PC-3 (cell line): ENCODE results near the gene MANBA. TPM values are rescaled to one million over a fixed set of nuclear protein-coding genes. Genes with fewer than 3 reads are reported as not detected.

Experiments used
- ATAC-seq: fragments of 200-7000 bp; cut with Tn5 transposase; 2 replicates; pipeline ENCODE4 v1.9.1; 2020; ENCODE audit warnings: mild to moderate bottlenecking, moderate library complexity
- BruUV-seq: library from RNA; stranded (reverse); fragments of 400-500 nt; replicated peaks from 2 replicates; lab custom pipeline; 2021; lab: Mats Ljungman, UMichigan
- CTCF ChIA-PET: fragments of 300-600 bp; sonication (Branson Sonifier 250); formaldehyde crosslinking; loops from one replicate; lab custom pipeline; 2022; ENCODE audit warnings: antibody characterized with exemption; lab: Charles Lee
- POLR2A ChIA-PET: fragments of 300-600 bp; sonication (Branson Sonifier 250); formaldehyde crosslinking; loops from one replicate; lab custom pipeline; 2022; ENCODE audit warnings: antibody characterized with exemption; ENCODE audit not compliant: unreplicated experiment; lab: Charles Lee
- DNase-seq: peaks from one replicate; pipeline ENCODE4 v3.0.0-alpha.2; 2015
- H2AFZ ChIP-seq: fragments of 300-600 bp; sonication (generic); 2 replicates; pipeline ENCODE4 v1.6.0; 2016; ENCODE audit warnings: antibody characterized with exemption, low read length
- H3F3A ChIP-seq: fragments of 300-600 bp; sonication (generic); one replicate; pipeline ENCODE4 v1.6.0; 2017; ENCODE audit warnings: antibody characterized with exemption, low read length, control low read depth, mild to moderate bottlenecking; ENCODE audit not compliant: unreplicated experiment
- H3K27ac ChIP-seq: fragments of 300-600 bp; sonication (generic); 2 replicates; pipeline ENCODE4 v1.5.1; 2016; ENCODE audit warnings: mild to moderate bottlenecking, low read length
- H3K27me3 ChIP-seq: fragments of 300-600 bp; sonication (generic); 2 replicates; pipeline ENCODE4 v1.6.1; 2016; ENCODE audit warnings: low read length, mixed read lengths
- H3K36me3 ChIP-seq: fragments of 300-600 bp; sonication (generic); 2 replicates; pipeline ENCODE4 v1.6.1; 2016; ENCODE audit warnings: low read depth, mixed run types, low read length, mixed read lengths
- H3K4me1 ChIP-seq: fragments of 300-600 bp; sonication (generic); 2 replicates; pipeline ENCODE4 v1.5.1; 2016; ENCODE audit warnings: low read length; ENCODE audit not compliant: insufficient read depth
- H3K4me2 ChIP-seq: fragments of 300-600 bp; sonication (generic); 2 replicates; pipeline ENCODE4 v1.6.0; 2016; ENCODE audit warnings: low read length
- H3K4me3 ChIP-seq: fragments of 300-600 bp; sonication (generic); 2 replicates; pipeline ENCODE4 v1.5.1; 2016; ENCODE audit warnings: mild to moderate bottlenecking, low read length, mixed read lengths
- H3K79me2 ChIP-seq: fragments of 300-600 bp; sonication (generic); 2 replicates; pipeline ENCODE4 v1.6.1; 2017; ENCODE audit warnings: low read length, mixed read lengths
- H3K9ac ChIP-seq: fragments of 300-600 bp; sonication (generic); 2 replicates; pipeline ENCODE4 v1.6.0; 2016; ENCODE audit warnings: mild to moderate bottlenecking, low read length
- H3K9me2 ChIP-seq: fragments of 300-600 bp; sonication (generic); replicated peaks from 2 replicates; pipeline ENCODE4 v1.6.1; 2016; ENCODE audit warnings: mixed run types, low read length, mixed read lengths
- H3K9me3 ChIP-seq: fragments of 300-600 bp; sonication (generic); 2 replicates; pipeline ENCODE4 v1.6.1; 2016; ENCODE audit warnings: low read length, mixed read lengths
- H4K20me1 ChIP-seq: fragments of 300-600 bp; sonication (generic); 2 replicates; pipeline ENCODE4 v1.6.1; 2016; ENCODE audit warnings: low read length, mixed read lengths
- CTCF ChIP-seq: fragments of 300-600 bp; sonication (generic); conservative IDR thresholded peaks from 2 replicates; pipeline ENCODE4 v1.5.1; 2017; ENCODE audit warnings: antibody characterized with exemption, low read depth, mild to moderate bottlenecking, low read length
- EZH2 ChIP-seq: fragments of 300-600 bp; sonication (generic); IDR thresholded peaks from one replicate; pipeline ENCODE4 v1.6.1; 2017; ENCODE audit warnings: antibody characterized with exemption, mild to moderate bottlenecking, low read length; ENCODE audit not compliant: unreplicated experiment
- EZH2phosphoT487 ChIP-seq: fragments of 300-600 bp; sonication (generic); IDR thresholded peaks from 2 replicates; pipeline ENCODE4 v1.6.1; 2018; ENCODE audit warnings: mild to moderate bottlenecking, antibody characterized with exemption, low read length, borderline replicate concordance
- intact Hi-C: fragments of 100-400 bp; cut with micrococcal nuclease; formaldehyde crosslinking; loops from 2 replicates; pipeline ENCODE4 v1.9.0; 2023
- total RNA-seq: library from RNA; depleted of rRNA; stranded (reverse); fragments of >200 nt; gene quantifications from 2 replicates; pipeline ENCODE4 v1.2.3, GENCODE V29; 2014

Gene MANBA
- total RNA-seq, 1 experiment from 2014 or later = 20.9 TPM

DNA sequence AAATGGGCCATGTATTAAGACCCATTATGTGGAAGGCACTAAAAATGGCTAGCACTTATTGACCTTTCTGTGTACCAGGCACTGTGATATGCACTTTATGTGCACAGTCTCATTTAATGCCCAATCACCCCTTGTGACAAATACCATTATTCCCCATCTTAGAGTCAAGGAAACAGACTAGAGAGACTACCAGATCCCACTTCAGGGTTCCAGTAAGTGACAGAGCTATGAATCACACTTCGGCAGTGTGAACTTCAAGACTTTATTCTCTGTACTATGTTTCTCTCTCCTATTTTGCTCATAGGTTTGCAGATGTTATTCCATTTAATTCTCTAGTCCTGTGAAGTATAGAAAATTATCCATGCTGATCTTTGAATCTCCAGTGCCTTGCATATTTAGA, 152.6 kb downstream of the MANBA start:
- CTCF ChIA-PET = no interaction called here

GRCh38 chr4:102606846-102607450, 153.8 kb downstream of the MANBA start:
- H2AFZ ChIP-seq = no peak overlapping the region
- ChIA-PET POLR2A (no interaction called here), CTCF (no interaction called here)
- no peak for DNase-seq
- no peak overlapping the region for H3K4me3 ChIP-seq
- BruUV-seq = no TSS peak
- no peak overlapping the region for H3K4me2 ChIP-seq
- TF ChIP-seq EZH2phosphoT487 = no peak
- no peaks in the 10 kb centered on the region for H3K79me2 ChIP-seq
- no peaks in the 10 kb centered on the region for H3K27me3 ChIP-seq
- H3K4me1 ChIP-seq = peaks cover 17% of the 10 kb centered on the region
- H3K36me3 ChIP-seq = peaks cover 38% of the 10 kb centered on the region
- H3K9me2 ChIP-seq = no peaks in the 10 kb centered on the region
- H3K9me3 ChIP-seq = no peaks in the 10 kb centered on the region
- intact Hi-C loops = loop anchor here (5.0 kb wide), 1 partner anchor 35 kb away; no protein-coding TSS in a partner anchor
- no peaks in the 10 kb centered on the region for H3F3A ChIP-seq
- H3K9ac ChIP-seq = no peak overlapping the region
- H3K27ac ChIP-seq = peak overlapping the region; percentile 79
- H4K20me1 ChIP-seq = no peaks in the 10 kb centered on the region
- ATAC-seq = peak; percentile 16

More for the DNA sequence above, 152.6 kb downstream of the MANBA start:
- peaks cover 28% of the 10 kb centered on the region for H3K4me1 ChIP-seq
- no peak overlapping the region for H3K4me2 ChIP-seq
- DNase-seq = peak; percentile 40
- H4K20me1 ChIP-seq = no peaks in the 10 kb centered on the region
- H2AFZ ChIP-seq = no peak overlapping the region
- H3K9me3 ChIP-seq = no peaks in the 10 kb centered on the region
- POLR2A ChIA-PET = no interaction called here
- H3K9me2 ChIP-seq = no peaks in the 10 kb centered on the region
- no peak overlapping the region for H3K4me3 ChIP-seq
- H3K36me3 ChIP-seq = peaks cover 40% of the 10 kb centered on the region
- no peak for TF ChIP-seq EZH2
- intact Hi-C loops = loop anchor here (2.0 to 5.0 kb wide), 2 partner anchors 36 to 159 kb away; no protein-coding TSS in a partner anchor
- peak overlapping the region; percentile 79 for H3K27ac ChIP-seq
- ATAC-seq = peak; percentile 63
- no peaks in the 10 kb centered on the region for H3K27me3 ChIP-seq
- BruUV-seq = no TSS peak
- no peaks in the 10 kb centered on the region for H3F3A ChIP-seq
- H3K79me2 ChIP-seq = no peaks in the 10 kb centered on the region
- H3K9ac ChIP-seq = no peak overlapping the region

- no peaks in the 10 kb centered on the region for H3K27me3 ChIP-seq
- POLR2A ChIA-PET = no interaction called here
- H3K9ac ChIP-seq = no peak overlapping the region
- H3K79me2 ChIP-seq = no peaks in the 10 kb centered on the region
- CTCF ChIA-PET = no interaction called here
- peaks cover 24% of the 10 kb centered on the region for H3K4me1 ChIP-seq
- H3F3A ChIP-seq = no peaks in the 10 kb centered on the region
- no peak overlapping the region for H3K4me2 ChIP-seq
- no peak for ATAC-seq
- no peak overlapping the region for H3K27ac ChIP-seq
- TF ChIP-seq EZH2phosphoT487 (no peak), EZH2 (no peak), CTCF (no peak)
- intact Hi-C loops = loop anchor here (5.0 kb wide), 1 partner anchor 34 kb away; no protein-coding TSS in a partner anchor
- H3K9me2 ChIP-seq = no peaks in the 10 kb centered on the region
- H2AFZ ChIP-seq = no peak overlapping the region
- no TSS peak for BruUV-seq
- no peaks in the 10 kb centered on the region for H3K9me3 ChIP-seq
- peaks cover 32% of the 10 kb centered on the region for H3K36me3 ChIP-seq
- no peak overlapping the region for H3K4me3 ChIP-seq
- no peak for DNase-seq
- no peaks in the 10 kb centered on the region for H4K20me1 ChIP-seq
Measured at GRCh38 chr4:102606261-102606660, 154.5 kb downstream of the MANBA start.
